Panc1 (cell line): ENCODE data around the gene UMAD1.

Source experiments
- POLR2AphosphoS5 ChIP-seq: IDR thresholded peaks from 2 replicates; pipeline ENCODE4 v1.6.1; 2012; ENCODE audit warnings: mild to moderate bottlenecking, low read depth, low read length, moderate library complexity
- TCF7L2 ChIP-seq: IDR thresholded peaks from 2 replicates; pipeline ENCODE4 v1.6.1; 2011; ENCODE audit warnings: mild to moderate bottlenecking, low read depth, low read length, inconsistent platforms
- TF ChIP-seq, protein P1 (sequence below): fragments of 450-650 bp; IDR thresholded peaks from 2 replicates; pipeline ENCODE4 v1.5.1; 2017; ENCODE audit warnings: mild to moderate bottlenecking
- TF ChIP-seq, protein P2 (sequence below), 2 experiments: IDR thresholded peaks; 2 replicates each; pipeline ENCODE4 v1.6.1; 2011 to 2012; ENCODE audit warnings: low read depth in 2 of 2, control low read depth in 1 of 2, low read length in 1 of 2, mild to moderate bottlenecking in 1 of 2, moderate library complexity in 1 of 2; ENCODE audit not compliant: insufficient read depth in 1 of 2

DNA sequence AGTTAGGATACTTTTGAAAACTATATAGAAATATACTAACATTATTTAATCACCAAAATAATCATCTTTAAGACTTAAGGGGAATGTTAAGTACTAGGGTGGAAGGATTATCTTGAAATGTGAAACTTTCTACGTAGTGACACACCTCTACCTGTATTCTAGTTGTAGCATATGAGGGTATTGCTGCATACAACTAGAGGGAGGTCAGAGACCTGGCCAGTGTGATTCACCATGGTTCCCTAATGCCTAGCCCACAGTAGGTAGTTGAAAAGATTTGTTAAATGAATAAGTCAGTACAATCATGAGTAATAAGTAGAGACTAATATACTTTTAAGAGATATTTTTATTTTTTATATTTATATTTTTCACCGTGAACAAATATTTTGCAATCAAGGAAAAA lies 162.0 kb downstream of the UMAD1 start:
- TF ChIP-seq, protein P1, sequence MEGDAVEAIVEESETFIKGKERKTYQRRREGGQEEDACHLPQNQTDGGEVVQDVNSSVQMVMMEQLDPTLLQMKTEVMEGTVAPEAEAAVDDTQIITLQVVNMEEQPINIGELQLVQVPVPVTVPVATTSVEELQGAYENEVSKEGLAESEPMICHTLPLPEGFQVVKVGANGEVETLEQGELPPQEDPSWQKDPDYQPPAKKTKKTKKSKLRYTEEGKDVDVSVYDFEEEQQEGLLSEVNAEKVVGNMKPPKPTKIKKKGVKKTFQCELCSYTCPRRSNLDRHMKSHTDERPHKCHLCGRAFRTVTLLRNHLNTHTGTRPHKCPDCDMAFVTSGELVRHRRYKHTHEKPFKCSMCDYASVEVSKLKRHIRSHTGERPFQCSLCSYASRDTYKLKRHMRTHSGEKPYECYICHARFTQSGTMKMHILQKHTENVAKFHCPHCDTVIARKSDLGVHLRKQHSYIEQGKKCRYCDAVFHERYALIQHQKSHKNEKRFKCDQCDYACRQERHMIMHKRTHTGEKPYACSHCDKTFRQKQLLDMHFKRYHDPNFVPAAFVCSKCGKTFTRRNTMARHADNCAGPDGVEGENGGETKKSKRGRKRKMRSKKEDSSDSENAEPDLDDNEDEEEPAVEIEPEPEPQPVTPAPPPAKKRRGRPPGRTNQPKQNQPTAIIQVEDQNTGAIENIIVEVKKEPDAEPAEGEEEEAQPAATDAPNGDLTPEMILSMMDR = no peak
- TF ChIP-seq TCF7L2 (no peak), POLR2AphosphoS5 (no peak)
- TF ChIP-seq, protein P2, sequence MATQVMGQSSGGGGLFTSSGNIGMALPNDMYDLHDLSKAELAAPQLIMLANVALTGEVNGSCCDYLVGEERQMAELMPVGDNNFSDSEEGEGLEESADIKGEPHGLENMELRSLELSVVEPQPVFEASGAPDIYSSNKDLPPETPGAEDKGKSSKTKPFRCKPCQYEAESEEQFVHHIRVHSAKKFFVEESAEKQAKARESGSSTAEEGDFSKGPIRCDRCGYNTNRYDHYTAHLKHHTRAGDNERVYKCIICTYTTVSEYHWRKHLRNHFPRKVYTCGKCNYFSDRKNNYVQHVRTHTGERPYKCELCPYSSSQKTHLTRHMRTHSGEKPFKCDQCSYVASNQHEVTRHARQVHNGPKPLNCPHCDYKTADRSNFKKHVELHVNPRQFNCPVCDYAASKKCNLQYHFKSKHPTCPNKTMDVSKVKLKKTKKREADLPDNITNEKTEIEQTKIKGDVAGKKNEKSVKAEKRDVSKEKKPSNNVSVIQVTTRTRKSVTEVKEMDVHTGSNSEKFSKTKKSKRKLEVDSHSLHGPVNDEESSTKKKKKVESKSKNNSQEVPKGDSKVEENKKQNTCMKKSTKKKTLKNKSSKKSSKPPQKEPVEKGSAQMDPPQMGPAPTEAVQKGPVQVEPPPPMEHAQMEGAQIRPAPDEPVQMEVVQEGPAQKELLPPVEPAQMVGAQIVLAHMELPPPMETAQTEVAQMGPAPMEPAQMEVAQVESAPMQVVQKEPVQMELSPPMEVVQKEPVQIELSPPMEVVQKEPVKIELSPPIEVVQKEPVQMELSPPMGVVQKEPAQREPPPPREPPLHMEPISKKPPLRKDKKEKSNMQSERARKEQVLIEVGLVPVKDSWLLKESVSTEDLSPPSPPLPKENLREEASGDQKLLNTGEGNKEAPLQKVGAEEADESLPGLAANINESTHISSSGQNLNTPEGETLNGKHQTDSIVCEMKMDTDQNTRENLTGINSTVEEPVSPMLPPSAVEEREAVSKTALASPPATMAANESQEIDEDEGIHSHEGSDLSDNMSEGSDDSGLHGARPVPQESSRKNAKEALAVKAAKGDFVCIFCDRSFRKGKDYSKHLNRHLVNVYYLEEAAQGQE (IDR thresholded peaks at IDR 0.05; ENCODE audit: insufficient read depth in 1 of 2, low read depth in 2 of 2, low read length in 1 of 2) = no peak
